ENCODE data around the gene ROBO1. TPM values are rescaled to one million over a fixed set of nuclear protein-coding genes. Genes with fewer than 3 reads are reported as not detected.

ROBO1 gene
- polyA plus RNA-seq, 1 experiment: 33.9 TPM

DNA sequence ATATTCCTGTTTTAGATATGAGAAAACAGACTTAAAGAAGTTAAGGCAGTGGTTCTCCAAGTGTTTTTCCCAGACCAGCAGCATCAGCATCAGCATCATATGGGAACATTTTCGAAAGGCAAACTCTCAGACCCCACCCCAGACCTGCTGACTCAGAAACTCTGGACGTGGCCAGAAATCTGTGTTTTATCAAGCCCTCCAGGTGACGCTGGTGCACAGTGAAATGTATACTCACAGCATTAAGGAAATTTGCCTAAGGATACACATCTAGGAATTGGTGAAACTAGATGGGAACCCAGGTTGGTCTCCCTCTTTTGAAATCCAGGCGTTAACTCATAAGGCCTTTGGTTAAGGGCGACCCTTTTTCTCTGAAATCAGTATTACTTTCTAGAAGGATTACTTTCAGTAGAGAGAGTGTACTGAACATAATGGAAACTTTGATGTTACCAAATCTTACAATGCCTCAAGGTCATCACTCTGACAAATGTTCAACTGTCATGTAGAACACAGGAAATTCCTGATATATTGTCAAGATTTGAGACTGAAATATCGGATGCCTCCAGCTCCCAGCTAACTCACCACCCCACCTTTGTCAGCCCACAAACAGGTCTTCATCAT, 910.2 kb downstream of the ROBO1 start:
- POLR2A ChIA-PET: no interaction called here

DNA sequence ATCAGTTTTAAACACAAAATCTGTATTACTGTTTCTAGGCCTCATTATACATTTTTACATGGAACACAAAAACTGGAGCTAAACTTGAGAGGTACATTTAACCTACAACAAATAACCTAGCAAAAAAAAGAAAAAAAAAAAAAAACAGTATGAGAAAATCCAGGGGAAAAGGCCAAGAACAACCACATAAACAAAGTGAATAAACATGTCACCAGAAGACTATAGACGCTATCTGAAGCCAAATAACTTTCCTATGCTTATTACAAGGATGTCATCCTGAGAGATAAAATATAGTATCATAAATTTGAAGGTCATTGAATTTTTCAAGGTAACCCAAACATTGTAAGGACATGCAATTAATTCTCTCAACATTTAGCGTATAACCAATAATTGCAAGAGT, 911.6 kb downstream of the ROBO1 start:
- no peak for DNase-seq (ENCODE audit: low read depth)
- TF ChIP-seq CTCF (IDR thresholded peaks at IDR 0.05; ENCODE audit: insufficient read depth, low read depth, low read length): no peak
- H3K4me3 ChIP-seq (ENCODE audit: low read depth, low read length): no peak overlapping the region
- ChIA-PET CTCF (no interaction called here), POLR2A (no interaction called here)
- H3K36me3 ChIP-seq (ENCODE audit: control insufficient read depth, insufficient read depth, low read length): no peaks in the 10 kb centered on the region
- H3K27me3 ChIP-seq (ENCODE audit: control insufficient read depth, insufficient read depth, low read length): no peaks in the 10 kb centered on the region

More for the DNA sequence above, 910.2 kb downstream of the ROBO1 start:
- DNase-seq (ENCODE audit: low read depth): no peak
- Histone ChIP-seq H3K27me3 (ENCODE audit: control insufficient read depth, insufficient read depth, low read length) (no peaks in the 10 kb centered on the region), H3K36me3 (ENCODE audit: control insufficient read depth, insufficient read depth, low read length) (no peaks in the 10 kb centered on the region), H3K4me3 (ENCODE audit: low read depth, low read length) (no peak overlapping the region)
- CTCF ChIA-PET: no interaction called here
- no peak for TF ChIP-seq CTCF (IDR thresholded peaks at IDR 0.05; ENCODE audit: insufficient read depth, low read depth, low read length)

DNA sequence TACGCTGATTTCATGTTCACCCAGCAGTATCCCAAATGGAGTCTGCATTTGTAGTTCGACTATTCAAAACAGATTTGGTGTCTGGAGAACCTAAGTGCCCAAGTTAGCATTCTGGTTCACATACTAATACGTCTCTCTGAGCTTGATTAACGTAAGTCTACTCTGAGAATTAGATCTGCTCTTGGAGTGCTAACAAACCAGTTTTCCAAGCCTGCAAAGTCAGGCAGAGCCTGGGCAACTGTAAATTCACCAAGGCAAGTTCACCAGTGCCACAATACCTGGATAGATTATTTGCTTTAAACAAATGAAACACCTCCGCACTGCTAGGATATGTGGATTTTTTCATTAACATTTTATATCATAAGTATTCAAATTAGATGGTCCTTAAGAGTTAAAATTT, 912.6 kb downstream of the ROBO1 start:
- POLR2A ChIA-PET: no interaction called here
- H3K36me3 ChIP-seq (ENCODE audit: control insufficient read depth, insufficient read depth, low read length): no peaks in the 10 kb centered on the region
- H3K27me3 ChIP-seq (ENCODE audit: control insufficient read depth, insufficient read depth, low read length): no peaks in the 10 kb centered on the region
- no peak for DNase-seq (ENCODE audit: low read depth)
- no peak overlapping the region for H3K4me3 ChIP-seq (ENCODE audit: low read depth, low read length)
- TF ChIP-seq CTCF (IDR thresholded peaks at IDR 0.05; ENCODE audit: insufficient read depth, low read depth, low read length): no peak
- CTCF ChIA-PET: no interaction called here

DNA sequence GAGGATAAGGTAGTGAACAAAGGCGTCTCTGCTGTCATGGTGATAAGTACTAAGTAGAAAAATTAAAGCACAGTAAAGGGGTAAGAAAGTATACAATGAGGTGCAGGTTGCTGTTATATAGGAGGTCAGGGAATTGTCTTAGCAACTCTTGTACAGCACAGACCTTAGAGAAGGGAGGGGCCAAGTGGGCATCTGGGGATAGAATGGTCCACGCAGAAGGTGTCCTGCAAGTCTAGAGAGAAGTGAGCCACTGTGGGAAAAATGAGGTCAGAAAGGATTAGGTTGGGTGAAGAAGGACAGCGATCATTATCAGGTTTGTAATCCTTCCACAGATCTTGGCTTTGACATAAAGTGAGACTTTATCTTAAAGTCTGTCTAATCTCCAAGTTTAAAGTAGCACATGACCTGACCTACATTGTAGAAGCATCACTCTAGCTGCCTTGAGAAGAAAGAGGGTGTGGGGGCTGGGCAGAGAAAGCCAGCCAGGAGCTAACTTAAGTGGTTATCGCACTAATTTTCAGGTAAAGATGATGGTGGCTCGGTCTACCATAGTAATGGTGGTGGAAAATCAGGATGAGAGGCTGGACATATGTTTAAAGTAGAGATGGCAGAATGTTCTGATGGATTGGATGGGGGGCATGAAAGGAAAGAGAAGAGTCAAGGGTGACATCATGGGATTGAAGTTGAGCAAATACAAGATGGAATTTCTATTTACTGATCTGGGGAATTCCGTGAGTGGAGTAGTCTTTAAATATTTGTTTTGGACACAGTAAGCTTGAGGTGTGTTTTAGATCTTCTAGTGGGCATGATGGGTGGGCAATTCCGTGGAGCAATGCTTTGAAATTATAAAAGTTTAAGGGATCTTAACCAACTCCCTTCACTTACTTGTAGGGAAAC, 919.2 kb downstream of the ROBO1 start:
- ChIA-PET POLR2A (no interaction called here), CTCF (no interaction called here)

More for the DNA sequence above, 919.2 kb downstream of the ROBO1 start:
- no peak for DNase-seq (ENCODE audit: low read depth)
- Histone ChIP-seq H3K27me3 (ENCODE audit: control insufficient read depth, insufficient read depth, low read length) (no peaks in the 10 kb centered on the region), H3K4me3 (ENCODE audit: low read depth, low read length) (no peak overlapping the region), H3K36me3 (ENCODE audit: control insufficient read depth, insufficient read depth, low read length) (no peaks in the 10 kb centered on the region)
- no peak for TF ChIP-seq CTCF (IDR thresholded peaks at IDR 0.05; ENCODE audit: insufficient read depth, low read depth, low read length)

Measured in BJ (cell line).